Ecto neural progenitor cell (in vitro differentiated cells): ENCODE results near the gene PADI3.
A peak's percentile ranks its signal among the peaks of the same experiment; 100 is the strongest.

ENCODE experiments used
- DNase-seq: peaks from one replicate; pipeline ENCODE4 v3.0.0-alpha.2; 2018; ENCODE audit warnings: low spot score

The PADI3 gene

DNA sequence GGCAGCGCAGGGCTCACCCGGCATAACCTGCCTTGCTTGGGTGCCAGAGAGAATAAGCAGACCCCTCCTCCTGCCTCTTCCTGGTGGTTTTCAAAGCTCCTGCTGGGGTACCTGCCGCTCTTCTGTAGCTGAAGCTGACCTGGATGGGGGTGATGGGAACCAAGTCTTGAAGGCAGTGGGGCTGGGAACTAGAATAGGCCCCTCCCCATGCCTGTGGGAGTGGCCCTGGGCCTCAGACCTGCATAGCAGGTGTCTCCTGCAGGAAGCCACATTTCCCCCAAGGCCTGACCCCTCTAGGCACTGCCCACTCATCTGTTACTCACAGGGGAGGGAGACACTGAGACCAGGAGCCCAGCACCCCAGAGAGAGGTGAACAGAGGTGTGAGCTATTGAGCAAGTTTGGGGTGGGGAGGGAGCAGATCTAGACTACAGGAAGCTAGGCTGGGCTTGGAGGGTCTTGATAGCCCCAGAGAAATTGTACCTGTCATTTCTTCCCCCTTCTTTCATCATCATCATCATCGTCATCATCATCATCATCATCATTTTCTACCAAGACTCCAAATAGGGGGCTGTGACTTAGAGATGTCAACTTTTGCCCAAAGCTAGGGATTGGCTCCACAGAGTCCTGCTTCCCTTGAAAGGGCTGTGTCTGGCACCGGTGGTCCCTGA is 33.9 kb upstream of the PADI3 start:
- DNase-seq = no peak

DNA sequence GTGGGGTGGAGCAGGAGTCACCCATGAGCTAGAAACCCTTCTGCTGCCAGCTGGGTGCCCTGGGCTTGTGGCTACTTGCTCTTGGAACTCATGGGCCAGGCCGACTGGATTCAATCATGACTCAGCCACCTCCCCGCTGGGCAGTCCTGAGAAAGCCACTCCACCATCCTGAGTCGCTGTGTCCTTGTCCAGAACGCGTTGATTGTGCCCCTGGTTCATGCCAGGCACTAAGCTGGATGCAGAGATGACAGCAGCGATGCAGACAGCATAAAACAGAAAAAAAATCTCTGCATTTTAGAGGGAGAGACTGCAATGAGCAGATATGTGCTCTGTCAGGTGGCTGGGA is 33.4 kb upstream of the PADI3 start:
- no peak for DNase-seq

DNA sequence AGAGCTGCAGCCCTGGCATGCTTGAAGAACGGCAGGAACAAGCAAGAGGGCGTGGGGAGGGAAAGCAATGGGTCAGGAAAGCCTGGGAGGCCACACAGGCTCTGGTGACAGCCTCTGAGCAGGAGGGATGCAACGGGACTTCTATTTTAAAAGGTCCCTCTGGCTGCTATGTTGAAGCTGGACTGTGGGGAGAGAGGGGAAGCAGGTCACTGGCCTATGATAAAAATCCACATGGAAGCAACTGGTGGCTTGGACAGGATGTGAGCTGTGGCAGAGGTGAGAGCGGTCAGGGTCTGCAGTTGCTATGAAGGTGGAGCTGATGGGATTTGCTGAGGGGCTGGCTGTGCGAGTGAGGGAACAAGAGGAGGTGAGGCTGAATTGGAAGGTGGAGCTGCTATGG is 32.8 kb upstream of the PADI3 start:
- DNase-seq = no peak

DNA sequence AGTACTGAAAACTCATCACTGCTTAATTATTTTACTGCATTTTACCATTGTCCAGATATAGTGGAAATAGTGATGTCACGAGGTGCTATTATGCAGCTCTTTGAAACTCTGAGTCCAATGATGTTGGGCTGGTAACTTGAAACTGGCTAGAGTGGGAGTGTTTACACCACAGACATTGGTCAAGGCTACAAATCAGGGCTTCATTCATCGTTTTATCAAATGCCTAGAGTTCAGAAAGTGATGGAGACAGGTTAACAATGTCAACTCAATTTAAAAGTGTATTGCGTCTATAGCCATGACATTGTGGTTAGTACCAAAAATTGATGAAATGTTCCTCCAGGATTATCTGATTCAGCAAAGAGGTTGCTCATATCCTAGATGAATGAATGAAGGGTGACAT is 31.3 kb upstream of the PADI3 start:
- DNase-seq = no peak

DNA sequence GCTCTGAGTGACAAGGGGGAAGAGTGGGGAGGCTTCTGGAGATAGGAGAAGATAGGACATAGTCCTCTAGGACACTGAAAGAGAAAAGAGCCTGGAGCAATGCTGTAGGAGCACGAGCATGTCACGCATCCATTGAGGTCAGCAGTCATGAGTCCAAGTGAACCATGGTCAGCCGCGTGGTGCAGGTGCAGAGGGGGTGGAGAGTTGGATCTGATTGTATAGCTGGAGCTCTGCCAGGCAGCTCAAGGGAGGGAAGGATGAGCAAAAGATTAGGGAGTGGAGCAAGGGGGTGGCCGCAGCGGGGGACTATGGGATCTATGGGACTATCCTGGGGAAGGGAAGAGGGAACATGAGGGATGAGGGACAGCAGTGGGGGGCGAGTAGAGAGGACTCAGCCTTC is 30.0 kb upstream of the PADI3 start:
- DNase-seq = no peak

DNA sequence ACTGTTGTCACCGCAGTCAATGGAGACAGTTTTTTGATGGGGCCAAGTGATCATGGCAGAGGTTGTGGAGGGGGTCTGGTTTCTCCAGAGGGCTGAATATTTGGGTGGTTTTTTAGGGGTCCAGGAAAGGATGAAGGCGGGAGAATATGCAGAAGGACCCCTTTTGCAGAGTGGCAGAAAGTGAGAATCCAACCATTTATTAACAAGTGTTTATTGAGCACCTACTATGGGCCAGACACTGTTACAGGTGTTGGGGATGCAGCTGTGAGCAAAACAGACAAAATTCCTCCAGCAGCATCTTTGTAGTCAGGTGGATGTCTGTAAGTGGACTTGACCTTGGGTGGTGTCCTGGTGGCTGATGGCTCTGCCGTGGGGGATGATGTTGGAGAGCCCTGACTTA is 28.6 kb upstream of the PADI3 start:
- DNase-seq = no peak

DNA sequence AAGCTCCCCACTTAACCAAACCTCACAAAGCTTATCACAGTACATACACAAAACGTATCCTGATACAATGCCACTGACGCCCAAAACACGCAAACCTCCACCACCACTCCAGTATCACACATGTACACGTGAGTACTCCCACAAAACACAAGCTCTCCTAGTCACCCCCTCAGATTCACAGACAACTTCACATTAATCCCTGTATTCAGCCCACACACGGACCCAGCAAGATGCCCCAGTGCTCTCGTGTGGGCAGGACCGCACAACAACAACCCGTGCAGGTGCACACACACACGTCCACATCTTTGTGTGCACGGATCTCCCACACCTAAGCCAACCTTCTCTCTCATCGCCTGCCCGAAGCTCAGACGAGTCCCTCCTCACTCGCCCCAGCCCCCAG is 26.3 kb upstream of the PADI3 start:
- DNase-seq = no peak

DNA sequence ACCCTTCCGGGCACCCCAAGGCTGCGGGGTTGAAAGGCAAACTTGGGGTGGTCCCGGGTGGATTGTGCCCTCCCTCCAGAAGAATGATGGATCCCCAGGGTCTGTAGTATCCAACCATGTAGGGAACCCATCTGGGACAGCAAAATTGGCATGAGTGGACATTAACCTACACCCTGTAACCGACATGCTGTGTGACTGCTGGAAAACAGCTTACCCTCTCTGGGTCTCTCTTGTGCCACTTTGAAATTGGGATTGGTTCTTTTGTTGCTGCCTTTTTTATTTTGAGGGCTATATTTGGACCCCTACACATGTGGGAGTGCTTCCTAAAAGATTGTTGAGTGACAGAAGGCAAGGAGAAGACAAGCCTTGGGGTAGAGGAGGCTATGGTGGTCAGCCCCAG is 24.5 kb upstream of the PADI3 start:
- no peak for DNase-seq

DNA sequence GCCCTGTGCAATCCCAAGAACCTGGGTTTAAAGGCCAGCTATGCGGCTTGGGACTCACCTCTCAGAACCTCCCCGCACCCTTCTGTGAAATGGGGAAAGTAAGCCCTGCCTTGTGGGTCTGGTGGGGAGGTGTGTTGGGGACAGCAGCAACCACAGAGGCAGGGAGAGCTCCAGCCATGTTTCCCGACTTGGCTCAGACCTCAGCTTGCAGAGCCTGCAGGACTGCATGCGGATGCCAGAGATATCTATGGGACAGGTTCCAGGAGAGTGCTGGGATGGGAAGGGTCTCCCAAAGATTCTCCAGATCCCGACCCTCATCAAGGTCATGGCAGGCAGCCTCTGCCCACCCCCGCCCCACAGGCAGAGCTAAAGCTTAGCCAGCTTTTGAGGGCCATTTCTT is 23.8 kb upstream of the PADI3 start:
- no peak for DNase-seq

DNA sequence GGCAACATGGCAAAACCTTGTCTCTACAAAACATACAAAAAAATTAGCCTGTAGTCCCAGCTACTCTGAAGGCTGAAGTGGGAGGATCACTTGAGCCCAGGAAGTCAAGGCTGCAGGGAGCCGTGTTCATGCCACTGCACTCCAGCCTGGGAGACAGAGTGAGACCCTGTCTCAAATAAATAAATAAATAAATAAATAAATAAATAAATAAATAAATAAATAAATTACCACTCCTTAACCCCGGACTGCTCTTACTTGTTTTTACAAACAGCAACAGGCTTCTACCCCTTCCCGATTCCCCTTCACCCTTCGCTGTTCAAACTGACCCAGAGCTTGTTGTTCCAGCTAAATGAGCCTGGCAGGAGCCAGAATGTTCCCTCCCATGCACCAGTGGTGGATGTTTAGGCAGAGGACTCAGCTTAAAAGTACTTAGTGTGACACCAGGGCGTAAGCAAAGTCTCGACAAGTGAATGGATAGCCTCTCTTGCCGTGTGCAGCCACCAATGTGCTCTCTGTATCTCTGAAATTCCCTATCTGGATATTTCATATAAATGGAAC is 21.5 kb upstream of the PADI3 start:
- DNase-seq = no peak

DNA sequence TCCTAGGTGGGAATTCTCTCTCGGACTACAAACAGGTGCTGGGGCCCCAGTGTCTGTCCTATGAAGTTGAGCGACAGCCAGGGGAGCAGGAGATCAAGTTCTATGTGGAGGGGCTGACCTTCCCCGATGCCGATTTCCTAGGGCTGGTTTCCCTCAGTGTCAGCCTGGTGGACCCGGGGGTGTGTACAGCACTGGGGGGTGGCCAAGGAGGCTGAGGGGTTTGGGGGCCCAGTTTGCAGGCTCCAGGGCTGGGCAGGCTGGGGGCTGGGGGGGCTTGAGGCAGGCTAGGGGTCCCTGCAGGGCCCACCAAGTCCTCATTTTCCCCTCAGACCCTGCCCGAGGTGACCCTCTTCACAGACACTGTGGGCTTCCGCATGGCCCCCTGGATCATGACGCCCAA is 20.3 kb upstream of the PADI3 start:
- no peak for DNase-seq

DNA sequence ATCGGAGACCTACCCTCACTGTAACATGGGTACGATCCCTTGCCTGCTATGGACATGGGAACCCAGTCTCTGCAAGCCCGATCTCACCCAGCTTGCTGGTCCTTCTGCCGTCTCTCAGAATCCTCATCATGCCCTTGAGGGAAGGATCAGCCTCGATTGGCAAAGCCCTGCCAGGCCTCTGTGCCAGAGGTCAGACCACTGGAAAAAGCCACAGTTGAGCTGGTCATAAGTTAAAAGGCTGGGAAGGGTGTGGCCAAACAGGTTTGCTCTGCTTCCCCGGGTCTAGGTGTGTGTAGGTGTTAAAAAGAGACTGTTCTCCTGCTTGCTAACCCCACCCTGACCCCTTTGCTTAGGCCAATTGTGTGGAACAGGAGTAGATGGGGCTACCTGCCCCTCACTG is 19.5 kb upstream of the PADI3 start:
- DNase-seq = no peak

DNA sequence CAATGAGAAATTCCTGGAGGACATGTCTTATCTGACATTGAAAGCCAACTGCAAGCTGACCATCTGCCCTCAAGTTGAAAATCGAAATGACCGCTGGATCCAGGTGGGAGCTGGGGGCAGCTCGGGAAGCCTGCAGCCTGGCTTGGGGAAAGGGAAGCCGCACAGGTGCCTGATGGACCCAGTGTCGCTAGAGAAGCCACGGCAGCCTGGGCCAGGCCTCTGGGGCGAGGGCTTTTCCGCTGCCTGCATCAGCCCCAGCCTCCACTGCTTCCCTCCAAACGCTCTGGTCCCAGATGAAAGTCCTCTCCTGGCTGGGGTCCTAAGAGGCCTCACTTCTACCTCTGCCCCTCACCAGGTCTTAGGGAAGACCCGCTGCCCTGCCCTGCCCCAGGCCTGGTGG is 18.8 kb upstream of the PADI3 start:
- DNase-seq = no peak

DNA sequence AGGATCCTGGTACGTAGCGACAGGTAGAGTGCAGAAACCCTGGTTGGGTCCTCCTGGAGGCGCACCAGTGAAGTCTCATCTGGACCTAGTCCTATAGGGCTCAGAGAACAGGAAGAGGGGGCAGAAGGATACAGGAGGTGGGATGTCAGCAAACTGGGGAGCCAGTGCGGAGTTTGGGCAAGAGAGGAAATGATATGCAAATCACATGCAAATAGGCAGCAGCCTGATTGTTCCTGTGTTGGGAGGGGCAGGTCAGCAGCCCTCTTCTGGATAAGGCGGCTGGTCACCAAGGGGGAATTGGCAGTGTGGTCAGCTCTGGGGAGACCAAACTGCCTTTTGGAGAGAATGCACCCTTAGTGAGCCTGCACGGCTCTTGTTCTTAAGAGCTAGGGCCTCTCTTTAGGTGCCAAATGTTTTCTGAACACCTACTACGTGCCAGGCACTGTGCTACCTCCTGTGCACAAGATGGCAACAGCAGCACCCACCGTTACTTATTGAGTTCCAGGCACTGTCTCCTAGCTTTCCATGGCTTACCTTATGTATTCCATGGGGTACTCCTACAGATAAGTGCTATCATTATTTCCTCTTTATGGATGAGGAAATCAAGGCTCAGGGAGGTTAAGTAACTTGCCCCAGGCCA is 18.1 kb upstream of the PADI3 start:
- DNase-seq = no peak

DNA sequence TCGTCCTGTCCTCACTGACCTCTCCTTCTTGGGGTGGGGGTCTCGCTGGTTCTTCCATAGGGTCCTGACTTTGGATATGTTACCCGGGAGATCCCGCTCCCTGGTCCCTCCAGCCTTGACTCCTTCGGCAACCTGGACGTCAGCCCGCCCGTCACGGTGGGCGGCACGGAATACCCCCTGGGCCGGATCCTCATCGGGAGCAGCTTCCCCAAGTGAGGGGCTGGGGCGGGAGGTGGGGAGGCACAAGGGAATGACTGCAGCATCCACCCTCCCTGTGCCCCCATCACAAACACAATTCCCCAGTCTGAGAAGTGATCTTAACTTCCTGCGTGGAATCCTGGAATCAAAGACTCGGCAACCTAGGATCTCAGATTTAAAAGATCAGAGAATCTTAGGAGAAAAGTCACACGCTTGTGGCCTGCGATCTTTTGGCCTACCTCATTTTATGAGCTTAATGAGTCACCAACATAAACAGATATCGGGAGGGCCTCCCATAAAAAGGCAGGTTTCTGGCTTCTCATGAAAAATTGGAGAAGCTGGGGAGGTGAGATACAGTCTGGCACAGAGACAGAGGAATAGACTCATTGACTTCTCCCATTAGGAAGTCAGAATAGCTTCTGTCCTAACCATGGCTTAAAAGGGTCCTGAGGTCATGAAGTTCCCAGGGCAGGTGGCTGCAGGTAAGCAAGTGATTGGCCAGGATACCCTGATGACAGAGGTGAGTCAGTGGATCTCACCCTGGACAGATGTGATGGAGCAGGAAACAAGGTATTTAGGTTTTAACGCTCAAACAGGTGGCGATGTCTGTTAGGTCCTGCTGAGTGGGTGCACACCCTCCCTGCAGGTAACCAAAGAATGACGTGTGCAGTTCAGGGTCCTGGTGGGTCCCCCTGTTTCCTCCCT is 15.9 kb upstream of the PADI3 start:
- DNase-seq = no peak

DNA sequence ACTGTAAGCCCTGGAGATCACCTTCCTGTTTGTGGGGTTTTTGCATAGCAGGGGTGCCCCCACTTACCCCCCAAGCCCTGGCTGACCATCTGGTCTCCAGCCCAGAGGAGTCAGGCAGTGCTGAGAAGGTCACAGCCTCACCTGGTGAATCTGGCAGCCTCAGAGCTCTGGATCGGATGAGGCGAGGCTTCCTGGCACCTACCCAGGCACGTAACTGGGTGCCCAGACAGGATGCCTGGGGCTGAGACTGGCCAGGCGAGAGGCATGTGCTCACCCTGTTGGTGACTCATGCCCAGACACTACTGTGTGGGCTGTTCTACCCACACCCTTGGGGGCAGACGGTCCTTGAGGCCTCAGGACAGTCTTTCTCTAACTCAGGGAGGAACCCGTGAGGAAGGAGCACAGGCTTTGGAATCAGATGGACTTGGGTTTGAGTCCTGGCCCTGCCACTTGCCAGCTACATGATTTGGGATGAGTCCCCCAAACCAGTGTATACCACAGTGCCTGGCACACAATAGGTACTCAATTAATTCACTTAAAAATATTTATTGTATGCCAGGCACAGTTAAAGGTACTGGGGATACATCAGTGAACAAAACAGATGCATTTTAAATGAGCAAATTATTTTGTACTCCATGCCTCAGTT is 15.1 kb upstream of the PADI3 start:
- DNase-seq = no peak

DNA sequence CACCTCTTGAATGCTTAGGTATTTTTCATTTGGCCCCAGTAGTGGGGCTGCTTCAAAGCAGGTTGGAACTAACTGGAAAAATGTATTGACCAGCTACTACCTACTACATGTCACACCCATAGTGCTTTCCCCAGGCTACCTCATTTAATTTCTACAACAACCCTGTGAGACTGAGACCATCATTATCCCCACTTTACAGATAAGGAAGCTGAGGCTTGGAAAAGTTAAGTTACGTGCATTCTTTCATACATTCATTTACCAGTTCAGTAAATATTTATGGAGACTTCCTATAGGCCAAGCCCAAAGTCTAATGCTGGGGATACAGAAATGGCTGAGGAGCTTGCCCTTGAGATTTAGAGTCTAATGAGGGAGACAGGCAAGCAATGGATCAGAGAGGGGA is 14.5 kb upstream of the PADI3 start:
- DNase-seq = no peak

DNA sequence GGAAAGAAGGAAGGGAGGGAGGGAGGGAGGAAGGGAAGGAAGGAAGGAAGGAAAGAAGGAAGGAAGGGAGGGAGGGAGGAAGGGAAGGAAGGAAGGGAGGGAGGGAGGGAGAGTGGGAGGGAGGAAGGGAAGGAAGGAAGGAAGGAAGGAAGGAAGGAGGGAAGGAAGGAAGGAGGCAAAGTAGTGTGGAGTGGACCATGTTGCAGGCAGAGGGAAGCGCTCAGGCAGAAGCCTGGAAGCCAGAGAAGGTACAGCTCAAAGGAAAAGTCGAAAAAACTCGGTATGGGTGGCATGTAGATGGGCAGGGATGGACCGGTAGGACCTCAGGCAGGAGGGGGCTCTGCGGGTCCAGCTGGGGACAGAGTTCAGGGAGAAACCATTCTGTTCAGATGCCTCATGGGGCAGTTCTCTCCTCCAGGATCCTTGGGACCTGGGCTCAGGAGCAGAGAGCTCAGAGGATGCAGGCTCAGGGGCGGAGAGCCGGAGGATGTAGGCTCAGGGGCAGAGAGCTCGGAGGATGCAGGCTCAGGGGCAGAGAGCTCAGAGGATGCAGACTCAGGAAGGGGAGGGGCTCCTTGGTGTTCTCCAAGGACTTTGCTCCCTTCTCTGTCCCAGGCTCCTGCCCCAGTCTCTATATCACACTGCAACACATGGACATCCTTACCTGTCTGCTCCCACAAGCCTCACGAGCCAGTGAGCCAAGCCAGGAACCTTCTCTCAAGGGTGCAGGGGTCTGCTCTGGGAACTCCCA is 13.6 kb upstream of the PADI3 start:
- no peak for DNase-seq

DNA sequence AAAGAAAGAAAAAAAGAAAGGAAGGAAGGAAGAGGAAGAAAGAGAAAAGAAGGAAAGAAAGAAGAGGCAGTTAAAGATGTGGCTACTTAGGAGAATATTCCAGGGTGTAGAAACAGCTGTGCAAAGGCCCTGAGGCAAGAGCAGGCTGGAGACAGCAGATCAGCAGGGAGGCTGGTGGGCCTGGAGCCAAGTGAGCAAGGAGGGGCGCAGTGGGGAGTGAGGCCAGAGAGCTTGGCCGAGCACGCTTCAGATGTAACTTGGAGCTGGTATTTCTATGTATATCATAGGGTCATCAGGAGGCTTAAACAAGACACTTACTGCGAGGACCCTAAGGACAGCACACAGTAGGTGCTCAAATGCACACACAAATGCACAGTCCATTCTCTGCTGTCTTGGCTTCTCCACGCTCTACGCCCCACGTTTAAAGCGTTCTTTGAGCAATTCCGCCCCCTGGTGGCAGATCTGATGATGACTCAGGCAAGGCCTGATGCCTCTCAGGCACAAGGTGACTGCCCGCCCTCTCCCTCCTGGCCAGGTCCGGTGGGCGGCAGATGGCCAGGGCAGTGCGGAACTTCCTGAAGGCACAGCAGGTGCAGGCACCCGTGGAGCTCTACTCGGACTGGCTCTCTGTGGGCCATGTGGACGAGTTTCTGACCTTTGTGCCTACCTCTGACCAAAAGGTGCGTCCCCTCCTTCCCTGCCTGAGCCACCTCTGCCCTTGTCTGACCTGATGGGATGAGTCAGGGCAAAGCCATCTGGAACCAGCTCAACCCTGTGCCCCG is 11.9 kb upstream of the PADI3 start:
- DNase-seq = peak; percentile 91

DNA sequence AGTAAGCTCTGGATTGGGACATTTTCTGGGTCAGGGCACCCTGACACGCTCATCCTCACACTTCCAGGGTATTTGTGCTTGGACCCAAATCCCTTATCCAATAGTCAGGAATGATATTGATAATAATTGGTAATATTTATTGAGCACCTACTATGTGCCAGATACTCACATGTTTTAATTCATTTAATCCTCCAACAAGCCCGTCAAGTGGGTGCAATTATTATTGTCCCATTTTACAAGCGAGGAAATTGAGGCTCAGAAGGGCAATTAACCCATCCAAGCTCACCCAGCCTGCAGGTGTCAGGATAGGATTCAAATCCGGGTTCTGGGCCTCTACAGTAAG is 11.4 kb upstream of the PADI3 start:
- DNase-seq = no peak

DNA sequence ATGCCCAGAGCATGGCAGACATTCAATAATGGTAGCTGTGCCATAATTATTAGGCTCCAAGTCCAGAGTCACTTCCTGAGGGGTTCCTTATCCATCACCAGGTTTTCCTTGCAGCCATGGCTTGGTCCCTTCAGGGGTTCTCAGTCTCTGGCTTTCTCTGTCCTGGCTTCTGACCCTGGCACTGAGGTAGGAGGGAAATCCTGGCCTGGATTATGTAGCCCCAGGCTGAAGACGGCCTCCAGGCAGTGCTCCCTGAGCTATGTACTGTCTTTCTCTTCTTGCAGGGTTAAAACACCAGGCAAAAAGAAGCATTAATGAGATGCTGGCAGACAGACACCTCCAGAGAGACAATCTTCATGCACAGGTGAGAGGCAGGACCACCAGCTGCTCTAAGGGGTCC is 9.5 kb upstream of the PADI3 start:
- peak; percentile 85 for DNase-seq
